ENCODE measurements around the gene CACNA1D.
"Not testable (repeated sequence)": the region's sequence is repeated elsewhere in the genome, so short reads cannot be mapped to it uniquely, and the experiment has no call there.

Gene CACNA1D

DNA sequence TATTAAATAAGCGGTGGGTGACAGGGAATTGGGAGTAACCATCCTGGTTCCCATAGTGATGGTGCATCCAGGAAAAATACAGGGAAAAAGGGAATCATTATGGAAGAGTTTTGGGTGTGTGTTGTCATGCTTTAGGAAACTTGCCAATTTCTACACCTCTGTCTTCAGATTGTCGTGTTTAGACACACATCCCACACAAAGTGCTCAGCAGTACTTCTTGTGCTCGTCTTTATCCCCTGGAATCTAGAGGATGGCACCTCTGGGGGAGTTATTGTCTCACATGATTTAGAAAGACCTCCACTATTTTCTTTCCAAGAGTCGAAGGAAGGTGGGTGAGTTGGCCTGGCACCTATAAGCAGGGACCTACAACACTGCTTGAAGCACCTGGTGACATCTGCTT lies 35.8 kb downstream of the CACNA1D start:
- no peak for DNase-seq

DNA sequence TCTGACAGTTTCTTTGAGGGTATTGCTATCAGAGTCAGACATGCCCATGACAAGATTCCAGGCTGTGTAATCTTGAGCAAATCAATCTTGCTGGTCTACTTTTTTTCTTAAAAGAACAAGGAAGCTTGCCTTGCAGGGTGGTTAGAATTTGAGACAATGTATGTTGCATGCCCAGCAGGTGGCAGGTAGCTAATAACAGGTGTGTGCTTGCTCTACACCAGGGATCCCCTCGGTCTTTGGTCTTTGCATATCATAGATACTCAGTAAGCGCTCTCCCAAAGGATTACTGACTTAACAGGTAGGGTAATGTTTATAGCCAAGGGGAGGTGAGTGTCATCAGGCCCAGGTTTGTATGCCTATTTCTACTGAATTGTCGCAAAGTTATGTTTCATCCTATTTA lies 37.3 kb downstream of the CACNA1D start:
- no peak for DNase-seq

DNA sequence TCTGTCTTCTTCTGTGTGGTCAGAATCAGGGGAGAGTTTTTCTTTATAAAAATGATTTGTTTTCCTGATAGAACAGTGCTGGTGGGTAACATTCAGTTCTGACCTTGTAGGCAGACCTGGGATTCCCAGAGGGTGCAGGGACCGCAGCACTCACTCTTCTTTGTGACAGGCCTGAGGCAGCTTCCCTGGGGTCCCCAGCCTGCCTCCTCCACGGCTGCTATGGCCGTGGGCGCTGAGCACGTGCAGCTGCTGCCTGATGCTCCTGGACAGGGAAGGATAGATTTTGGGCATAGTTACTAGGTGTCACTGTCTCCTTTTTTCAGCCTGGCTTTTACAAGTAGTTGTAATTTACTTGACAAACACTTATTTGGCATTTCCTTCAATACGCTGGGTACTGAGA lies 39.1 kb downstream of the CACNA1D start:
- DNase-seq, result no peak

DNA sequence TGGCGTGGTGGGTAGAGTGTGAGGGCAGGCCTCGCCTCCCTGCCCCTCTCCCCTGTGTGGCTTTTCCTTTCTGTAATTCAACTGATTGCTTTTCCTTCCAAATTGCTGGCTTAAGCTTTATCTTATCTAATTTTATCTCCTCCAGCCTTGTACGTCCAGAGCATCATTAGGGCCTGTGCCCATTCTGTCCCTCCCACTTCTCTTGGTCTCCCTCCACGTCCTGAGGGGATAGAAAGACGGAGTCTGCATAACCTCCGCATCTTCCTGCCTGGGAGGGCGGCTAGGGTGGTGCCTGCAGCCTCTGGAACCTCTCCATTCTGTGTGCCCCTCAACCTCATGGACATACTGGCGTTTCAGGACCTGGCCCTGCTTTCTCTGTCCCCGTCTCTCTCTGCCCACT lies 39.8 kb downstream of the CACNA1D start:
- DNase-seq, result no peak

DNA sequence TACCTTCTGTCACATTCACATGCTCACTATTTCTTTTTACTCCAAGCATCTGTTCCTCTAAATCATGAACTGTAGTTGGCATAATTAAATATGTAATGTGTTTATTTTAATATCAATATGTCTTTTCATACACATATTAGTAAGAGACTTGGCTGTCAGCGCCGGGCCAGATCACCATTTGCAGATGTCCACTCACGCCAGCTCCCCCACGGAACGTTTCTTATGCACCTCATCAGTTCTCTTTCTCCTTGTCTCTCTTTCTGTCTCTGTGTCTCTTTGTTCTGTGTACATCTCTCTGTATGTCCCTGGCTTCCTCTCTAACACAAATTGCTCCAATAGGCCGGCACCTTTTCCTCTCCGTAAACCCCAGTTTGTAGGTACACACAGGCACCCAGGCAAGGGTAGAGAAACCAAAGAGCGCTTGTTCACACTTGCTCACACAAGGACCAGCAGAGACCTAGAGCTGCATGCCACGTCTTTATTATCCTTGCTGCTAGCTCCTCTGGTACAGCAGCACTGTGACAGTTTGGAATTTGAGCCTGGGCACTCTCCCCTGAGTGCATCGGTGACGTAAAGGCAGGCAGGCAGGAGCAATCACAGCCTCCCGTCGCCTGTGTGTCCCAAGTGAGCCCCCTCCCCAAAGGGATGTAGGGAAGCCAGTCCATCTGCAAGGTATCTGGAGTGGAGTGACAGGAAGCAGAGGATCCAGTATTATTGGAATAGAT lies 40.4 kb downstream of the CACNA1D start:
- DNase-seq, result no peak

DNA sequence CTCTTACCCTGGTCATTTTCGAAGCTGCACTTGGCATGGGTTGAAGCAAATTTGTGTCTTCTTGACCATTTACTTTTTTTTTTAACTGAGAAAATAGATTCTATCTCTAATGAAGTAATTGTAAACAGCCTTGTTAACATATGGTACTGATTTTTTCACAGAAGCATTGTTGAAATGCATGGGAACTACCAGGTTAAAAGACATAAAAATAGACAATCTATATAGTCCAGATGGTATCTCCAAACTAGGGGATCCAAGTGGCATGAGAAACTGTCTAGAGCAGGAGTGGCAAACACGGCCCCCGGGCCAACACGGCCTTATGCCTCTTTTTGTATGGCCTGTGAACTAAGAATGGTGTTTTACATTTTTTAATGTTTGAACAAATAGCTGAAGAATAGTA lies 41.9 kb downstream of the CACNA1D start:
- DNase-seq, result no peak

DNA sequence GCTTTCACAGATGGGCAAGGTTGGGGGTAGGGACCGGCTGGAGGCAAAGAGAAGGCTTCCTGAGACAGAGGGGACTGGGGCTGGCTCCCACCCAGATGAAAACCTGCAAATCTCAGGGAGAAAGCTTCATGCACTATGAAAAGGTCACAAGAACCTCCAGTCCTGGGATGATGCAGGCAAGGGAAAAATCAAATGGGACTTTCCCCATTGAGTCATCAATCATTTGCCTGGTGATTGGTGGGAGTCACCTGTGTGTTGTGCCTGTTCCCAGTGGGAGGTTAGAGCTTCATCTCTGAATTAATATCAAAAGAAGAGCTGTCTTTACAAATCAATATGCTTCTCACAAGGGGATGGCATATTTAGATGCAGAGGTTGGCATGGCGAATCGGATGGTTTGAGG lies 49.9 kb downstream of the CACNA1D start:
- DNase-seq, result no peak

DNA sequence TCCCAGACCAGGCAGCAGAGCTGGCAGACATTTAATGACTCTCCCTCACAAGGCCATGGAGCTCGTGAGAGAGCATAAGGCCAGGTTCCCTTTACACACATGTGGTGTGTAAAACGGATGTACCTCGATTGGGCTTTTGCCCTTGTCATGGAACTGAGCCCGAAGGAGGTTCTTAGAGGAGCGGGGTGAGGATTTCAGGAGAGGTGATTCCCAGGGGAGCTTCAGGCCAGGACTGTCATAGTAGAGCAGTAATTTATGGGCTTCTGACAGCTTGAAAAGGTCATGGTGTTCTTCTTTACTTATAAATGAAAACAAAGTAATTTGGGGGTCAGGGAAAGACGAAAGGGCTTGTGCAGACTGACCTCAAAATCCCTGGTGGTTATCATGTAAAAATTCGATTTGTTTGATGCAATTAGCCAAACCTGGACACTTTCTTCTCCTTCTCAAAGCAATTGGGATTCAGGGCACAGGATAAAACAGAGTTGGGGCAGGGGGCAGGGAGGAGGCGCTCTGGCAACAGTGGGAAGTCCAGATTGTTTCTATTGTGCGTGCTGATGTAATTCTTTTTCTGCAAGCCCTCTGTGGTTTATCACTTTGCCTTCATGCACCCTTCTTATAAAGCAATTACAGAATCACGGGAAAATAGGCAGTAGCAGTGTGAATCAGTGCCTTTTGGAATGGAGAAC lies 51.0 kb downstream of the CACNA1D start:
- DNase-seq, result peak; percentile 29

DNA sequence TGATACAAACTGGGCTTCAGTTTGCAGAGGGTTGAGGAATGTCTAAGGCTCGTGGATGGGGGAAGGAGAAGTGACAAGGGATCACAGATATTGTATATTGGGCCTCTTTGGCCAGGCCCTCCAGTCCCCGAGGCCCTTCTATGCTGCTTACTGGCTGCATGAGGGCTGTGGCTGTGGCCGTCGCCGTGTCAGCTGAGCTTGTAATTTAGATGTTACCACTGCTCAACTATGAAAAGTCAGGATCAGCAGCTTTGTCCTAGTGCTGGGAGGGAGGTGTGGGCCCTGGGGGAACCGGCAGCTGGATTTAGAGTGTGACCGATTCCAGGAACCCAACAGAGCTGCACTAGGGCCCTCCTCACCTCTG lies 51.6 kb downstream of the CACNA1D start:
- DNase-seq, result no peak

DNA sequence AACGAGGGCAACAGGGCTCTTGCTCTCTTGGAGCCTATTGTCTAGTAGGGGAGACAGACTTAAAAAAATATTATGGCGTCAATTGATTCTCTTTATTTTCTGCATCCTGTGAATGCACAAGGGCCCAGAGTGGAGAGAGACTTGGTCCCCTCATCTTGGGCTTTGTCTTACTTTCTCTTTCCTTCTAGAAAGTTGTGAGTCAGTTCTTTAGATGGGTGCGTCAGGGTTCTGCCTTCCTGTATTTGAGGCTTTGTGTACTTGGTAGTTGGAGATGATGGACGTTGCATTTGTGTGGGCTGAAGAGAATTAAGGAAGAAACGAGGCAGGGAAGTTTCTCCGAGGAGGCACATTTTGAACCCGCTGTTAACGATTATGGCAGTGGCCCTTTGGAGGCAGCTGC lies 52.9 kb downstream of the CACNA1D start:
- DNase-seq, result peak; percentile 14

DNA sequence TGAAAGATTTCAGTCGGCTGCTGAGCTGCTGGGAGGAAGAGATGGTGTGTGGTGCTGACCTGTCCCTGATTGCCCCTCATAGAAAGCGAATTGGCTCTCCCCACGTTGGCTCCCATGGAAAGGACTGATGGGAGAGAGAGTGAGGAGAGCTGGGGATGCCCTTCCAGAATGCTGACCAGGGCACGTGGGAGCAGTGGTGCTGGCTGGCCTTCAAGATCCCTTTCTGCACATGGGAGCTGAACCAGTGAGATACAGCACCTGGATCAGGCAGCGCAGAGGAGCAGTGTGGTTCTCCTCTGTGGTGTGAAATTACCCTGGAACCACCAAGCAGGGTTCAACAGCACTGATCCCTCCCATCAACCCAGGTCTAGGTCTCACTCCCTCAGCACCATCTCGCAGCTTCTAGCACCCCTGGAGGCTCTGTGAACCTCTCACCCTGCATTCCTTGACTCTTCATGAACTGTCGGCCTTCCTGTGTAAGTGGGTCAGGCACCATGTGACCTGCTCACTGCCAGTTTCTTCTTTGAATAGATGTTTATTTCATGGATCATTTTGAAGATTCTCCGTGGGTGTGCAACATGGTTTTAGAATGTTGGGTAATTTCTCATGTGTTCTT lies 55.7 kb downstream of the CACNA1D start:
- DNase-seq, result no peak

DNA sequence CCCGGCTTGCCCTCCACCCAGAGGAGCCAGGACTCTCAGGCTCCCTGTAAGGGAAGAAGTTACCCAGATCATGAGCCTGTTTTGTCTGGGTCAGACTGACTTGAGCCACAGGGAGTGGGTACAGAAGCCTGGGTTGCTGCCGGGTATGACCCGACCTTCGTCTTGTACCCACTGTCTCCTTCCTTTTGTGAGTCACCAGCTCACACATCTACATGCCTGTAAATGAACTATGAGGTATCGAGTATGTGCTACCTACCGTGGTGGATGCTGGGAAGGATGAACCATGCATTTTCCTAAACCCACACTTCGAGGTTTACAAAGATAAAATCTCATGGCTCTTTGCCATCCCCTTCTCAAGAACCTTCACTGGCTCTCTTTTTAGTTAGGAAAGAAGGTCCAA lies 56.9 kb downstream of the CACNA1D start:
- no peak for DNase-seq

DNA sequence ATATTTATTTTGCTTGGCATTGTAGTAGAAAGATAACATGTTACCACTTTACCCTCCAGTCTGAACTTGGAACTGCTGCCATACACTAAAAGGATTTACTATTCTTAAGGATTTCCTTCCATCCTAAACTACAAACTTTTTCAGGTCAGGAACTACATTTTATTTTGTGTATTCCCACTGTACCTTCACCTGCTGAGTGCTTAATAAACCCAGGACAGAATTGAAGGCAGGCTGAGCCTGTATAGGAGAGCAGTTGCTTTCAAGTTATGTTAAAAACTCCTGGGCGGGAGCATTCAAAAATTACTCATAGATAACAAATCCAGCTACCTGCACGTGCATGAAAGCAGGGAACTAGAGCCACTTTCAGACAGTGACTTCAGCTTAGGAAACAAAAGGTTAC lies 58.3 kb downstream of the CACNA1D start:
- DNase-seq, result no peak

DNA sequence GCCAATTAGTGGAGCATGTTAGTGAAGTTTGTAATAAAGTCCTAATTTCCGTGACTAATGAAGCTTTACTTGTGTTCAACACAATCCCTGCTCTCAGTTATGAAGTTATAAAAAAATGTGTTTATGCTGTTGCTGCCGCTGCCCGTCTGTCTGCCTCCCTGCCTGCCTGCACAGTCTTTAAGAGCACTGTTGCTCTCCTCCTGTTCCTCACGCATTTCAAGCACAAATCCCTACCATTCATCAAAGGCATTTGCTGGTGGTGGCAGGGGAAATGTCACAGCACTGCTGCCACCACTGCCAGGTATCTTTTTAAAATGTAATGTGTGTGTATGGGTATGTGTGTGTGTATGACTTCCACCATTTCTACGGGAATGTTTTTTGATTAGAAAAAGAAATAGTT lies 58.8 kb downstream of the CACNA1D start:
- no peak for DNase-seq

DNA sequence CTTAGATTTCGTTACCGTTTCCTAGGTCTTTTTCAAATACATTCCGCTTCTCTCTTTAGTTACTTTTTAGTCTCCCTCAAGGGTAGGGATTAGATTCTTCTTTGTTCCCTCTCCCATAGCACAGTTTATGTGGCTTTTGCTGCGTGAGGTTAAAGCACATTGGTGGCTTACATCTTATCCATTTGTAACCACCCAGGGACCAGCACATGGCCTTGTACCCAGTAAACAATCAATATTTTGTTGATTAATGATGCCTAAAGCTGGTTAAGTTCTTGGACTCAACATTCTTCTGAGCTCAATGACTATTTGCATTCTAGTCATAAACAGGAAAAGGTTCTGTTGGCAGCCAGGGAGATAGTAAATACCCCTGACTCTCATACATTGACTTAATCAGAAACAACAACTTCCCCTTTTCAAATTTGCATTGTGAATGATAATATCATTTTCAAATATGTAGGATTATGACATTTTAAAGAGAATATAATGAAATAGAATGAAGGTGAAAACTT lies 60.2 kb downstream of the CACNA1D start:
- DNase-seq, result peak; percentile 26

DNA sequence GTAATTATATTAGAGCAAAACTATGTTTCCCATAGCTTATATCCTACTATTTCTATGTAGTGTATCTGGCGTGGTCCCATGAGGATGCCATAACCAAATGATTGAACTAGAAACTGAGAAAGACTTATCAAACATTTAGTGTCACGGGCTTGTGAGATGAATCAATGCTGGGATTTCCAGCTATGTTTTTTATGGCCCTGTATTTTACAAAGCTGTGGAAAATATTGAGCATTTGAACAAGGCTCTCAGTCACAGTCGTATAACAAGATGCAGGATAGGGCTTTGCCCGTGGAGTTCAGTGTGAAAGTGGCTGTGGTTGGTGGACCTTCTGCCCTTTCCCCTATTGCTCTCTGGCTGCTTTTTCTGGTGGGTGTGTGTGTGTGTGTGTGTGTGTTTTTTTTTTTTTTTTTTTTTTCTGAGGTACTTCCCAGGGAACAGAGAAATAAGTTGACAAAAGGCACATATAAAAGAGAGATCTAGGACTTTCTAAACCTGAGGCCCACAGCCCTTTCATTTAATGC lies 60.7 kb downstream of the CACNA1D start:
- peak; percentile 14 for DNase-seq

DNA sequence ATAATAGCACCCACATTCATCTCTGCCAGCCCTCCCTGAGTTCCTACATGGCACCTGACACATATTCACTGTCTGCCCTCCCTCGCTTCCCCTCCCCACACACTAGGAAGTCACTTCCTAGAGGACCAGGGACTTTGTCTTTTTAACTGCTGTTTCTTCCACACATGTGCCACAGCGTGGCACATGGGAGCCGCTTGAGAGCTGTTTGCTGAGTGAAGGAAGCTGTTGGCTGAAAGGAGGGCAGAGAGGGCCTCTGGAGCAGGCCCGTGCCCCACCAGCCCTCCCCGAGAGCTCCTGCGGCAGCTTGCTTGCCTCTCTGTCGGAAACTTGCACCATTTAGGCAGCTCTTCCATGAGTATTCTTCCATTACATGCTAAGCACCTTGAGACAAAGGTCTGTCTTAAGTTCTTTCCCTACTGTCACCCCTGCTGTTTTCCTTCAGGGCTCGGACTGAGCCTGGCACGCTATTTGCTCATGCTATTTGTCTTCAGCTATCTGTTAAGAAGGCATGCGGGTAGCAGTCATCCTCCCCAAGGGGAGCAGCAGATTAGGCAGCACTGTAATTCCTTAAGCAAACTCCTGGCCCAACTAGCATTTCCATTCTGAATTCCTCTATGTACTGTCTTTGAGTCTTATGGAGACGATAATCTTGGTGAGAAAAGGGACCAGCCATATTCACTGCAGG lies 72.2 kb downstream of the CACNA1D start:
- no peak for DNase-seq

DNA sequence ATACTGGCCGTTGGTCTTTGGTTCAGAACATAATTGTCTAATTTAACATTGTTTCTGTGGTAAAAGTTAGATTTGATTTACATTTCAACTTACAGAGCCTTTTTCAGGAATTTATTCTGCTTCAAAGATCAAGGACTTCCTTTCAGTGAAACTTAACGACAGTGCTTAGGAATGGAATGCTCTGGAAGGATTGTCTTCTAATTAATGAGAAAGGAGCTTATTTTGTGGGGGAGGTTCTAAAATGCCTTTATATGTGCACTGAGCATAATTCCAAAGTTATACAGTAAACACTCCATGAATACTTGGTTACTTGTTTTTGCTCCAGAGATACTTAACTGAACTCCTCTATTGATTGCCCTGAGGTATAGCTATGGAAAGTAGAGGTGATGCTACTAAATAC lies 75.7 kb downstream of the CACNA1D start:
- no peak for DNase-seq

DNA sequence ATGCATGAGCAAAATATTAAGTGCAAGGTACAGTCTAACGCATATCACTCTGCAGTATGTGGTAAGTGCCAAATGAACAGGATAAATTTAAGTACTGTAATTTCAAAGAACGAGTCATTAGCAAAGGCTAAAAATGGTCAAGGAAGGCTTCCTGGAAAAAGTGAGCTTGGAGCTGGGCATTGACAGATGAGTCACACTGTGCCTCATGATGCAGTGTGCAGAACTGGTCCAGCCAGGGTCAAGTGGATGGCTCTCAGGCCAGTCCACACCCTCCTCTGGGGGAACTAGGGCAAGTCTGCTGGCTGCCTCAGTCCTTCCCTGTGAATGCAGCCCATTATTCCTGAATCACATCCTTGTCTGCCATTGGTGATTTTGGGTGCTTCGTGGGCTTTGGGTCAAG lies 76.3 kb downstream of the CACNA1D start:
- peak; percentile 54 for DNase-seq

DNA sequence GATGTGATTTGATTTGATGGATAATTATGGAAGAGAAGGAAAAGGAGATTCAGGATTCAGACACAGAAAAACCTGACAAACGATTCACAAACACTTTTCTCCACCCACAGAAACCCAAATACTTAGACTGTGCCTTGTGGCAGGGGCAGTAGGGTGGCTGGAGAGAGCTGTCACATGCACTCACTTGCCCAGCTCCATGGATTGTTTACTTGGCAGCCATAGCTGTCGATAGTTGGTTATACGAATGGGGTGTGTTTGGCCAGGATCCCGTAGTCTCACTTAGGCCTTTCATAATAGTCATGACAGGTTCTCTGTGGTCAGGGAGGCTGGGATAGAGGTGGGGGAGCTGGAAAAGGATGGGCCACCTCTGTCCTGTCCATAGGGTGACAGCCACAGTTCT lies 76.9 kb downstream of the CACNA1D start:
- no peak for DNase-seq

DNA sequence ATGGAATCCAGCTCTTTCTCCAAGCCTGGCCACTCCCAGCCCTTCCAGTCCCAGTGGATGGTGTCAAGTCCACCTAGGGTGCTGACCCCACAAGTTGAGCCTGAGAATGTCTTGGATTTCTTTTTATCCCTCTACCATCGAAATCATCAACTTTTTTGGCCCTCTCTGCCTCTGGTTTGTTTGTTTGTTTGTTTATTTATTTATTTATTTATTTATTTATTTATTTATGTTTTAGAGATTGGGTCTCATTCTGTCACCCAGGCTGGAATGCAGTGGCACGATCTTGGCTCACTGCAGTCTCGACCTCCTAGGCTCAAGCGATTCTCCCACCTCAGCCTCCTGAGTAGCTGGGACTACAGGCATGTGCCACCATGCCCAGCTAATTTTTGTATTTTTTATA lies 77.8 kb downstream of the CACNA1D start:
- not testable (repeated sequence) for DNase-seq

DNA sequence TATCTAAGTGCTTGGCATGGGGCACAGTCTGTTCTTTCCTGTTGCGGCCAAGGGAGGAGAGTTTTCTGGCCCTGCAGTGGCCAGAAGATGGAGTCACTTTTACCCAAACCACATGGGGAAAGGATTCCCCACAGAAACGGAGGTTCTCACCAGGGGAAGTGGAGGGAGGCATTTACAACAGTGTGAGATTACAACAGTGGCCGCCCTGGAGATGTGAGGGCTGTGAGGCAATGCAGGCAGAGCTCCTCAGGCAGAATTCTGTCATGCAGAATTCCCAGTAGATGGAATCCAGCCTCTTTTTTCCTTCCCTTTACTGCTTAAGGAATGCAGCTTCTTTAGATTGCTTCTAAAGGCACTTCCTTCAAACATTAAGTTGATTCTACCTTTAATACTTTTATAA lies 83.1 kb downstream of the CACNA1D start:
- no peak for DNase-seq

DNA sequence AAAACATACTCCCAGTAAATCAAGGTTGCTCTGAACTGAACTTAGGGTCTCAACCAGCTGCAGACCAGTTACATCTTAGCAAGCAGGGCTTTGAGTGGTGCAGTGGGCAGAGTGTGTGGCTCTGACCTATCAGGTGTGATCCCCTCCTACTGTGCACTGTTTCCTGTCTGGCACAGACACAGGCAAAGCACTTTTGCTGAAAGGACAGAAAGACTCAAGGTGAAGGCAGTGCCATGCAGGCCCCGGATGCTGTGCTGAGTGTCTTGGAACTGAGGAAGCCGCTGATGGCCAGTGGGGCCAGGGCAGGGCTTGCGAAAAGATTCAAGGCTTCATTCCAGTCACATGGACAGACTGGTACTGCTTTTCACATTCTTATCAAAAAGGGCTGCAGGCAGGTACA lies 85.2 kb downstream of the CACNA1D start:
- no peak for DNase-seq
